Gastrocnemius medialis (tissue), 4 donors: ENCODE data around the gene STAMBP. TPM values are rescaled to one million over a fixed set of nuclear protein-coding genes. Genes with fewer than 3 reads are reported as not detected.

Source experiments
- ATAC-seq, 2 donors: fragments of 150-250 bp; one replicate each; pipeline ENCODE4 v1.9.1; 2016
- DNase-seq, 2 donors: peaks; one replicate each; pipeline ENCODE4 v3.0.0-alpha.2; 2019
- H3K27ac ChIP-seq, 4 donors: fragments of 200-600 bp; sonication (generic); 1 replicate in 1 of 4; 2 replicates in 3 of 4; pipeline ENCODE4 v1.5.1; 2016 to 2018; ENCODE audit warnings: mild to moderate bottlenecking in 2 of 4, moderate library complexity in 1 of 4
- H3K27me3 ChIP-seq, 3 donors: fragments of 200-600 bp; sonication (generic) in 2 of 3; 1 replicate in 1 of 3; 2 replicates in 2 of 3; pipeline versions ENCODE4 v1.5.1 to v1.6.0; 2016 to 2019; ENCODE audit warnings: mild to moderate bottlenecking in 1 of 3, moderate library complexity in 1 of 3
- H3K36me3 ChIP-seq, 2 donors: fragments of 200-600 bp; sonication (generic) in 1 of 2; one replicate each; pipeline ENCODE4 v1.5.1; 2017 to 2018
- H3K4me1 ChIP-seq, 2 donors: fragments of 200-600 bp; sonication (generic) in 1 of 2; one replicate each; pipeline ENCODE4 v1.5.1; 2016 to 2017; ENCODE audit warnings: mild to moderate bottlenecking in 2 of 2
- H3K4me3 ChIP-seq, 4 donors: fragments of 200-600 bp; sonication (generic) in 3 of 4; 1 replicate in 1 of 4; 2 replicates in 3 of 4; pipeline ENCODE4 v1.5.1; 2016 to 2019; ENCODE audit warnings: mild to moderate bottlenecking in 2 of 4
- H3K9me3 ChIP-seq, 3 donors: fragments of 200-600 bp; sonication (generic) in 2 of 3; 1 replicate in 1 of 3; 2 replicates in 2 of 3; pipeline ENCODE4 v1.5.1; 2016 to 2019
- CTCF ChIP-seq, 5 experiments: fragments of 450-650 bp in 3 of 5; fragments of 200-600 bp in 2 of 5; sonication (generic) in 2 of 5; IDR thresholded peaks in 4 of 5; conservative IDR thresholded peaks in 1 of 5; 1 replicate in 4 of 5; 2 replicates in 1 of 5; pipeline ENCODE4 v1.5.1; 2016 to 2019; ENCODE audit warnings: antibody characterized with exemption in 5 of 5, mild to moderate bottlenecking in 3 of 5, moderate library complexity in 3 of 5
- POLR2A ChIP-seq, 2 donors: fragments of 450-650 bp; IDR thresholded peaks; one replicate each; pipeline ENCODE4 v1.6.1; 2017; ENCODE audit warnings: antibody characterized with exemption in 2 of 2, mild to moderate bottlenecking in 2 of 2, moderate library complexity in 2 of 2
- in situ Hi-C, 4 donors: fragments of 200-750 bp; cut with MboI; loops; one replicate each; pipeline versions ENCODE4 v1.15.0 to v1.8.0; 2017; ENCODE audit warnings: low sequenced_read_pairs in 4 of 4
- intact Hi-C: fragments of 100-400 bp; cut with DNase I; formaldehyde crosslinking; loops from one replicate; pipeline ENCODE4 v1.15.1; 2023; ENCODE audit warnings: low total_unique reads
- total RNA-seq, 4 donors: library from RNA; depleted of rRNA; stranded (reverse); fragments of >200 nt; gene quantifications; one replicate each; pipeline versions ENCODE4 v1.1.0 to v1.2.3, GENCODE V29; 2016

STAMBP gene
- total RNA-seq, 4 donors from 2014 or later: 38.0 to 85.4 (median 67.1) TPM

GRCh38 chr2:73855526-73855925 lies 26.8 kb downstream of the STAMBP start:
- no peaks in the 10 kb centered on the region for H3K27me3 ChIP-seq
- TF ChIP-seq CTCF (IDR thresholded peaks at IDR 0.05 in 4 of 5, conservative IDR thresholded peaks at IDR 0.05 in 1 of 5) (no peak), POLR2A (IDR thresholded peaks at IDR 0.05) (no peak)
- no peak overlapping the region for H3K27ac ChIP-seq
- peaks cover 0 to 93% of the 10 kb centered on the region in 2 donors for H3K36me3 ChIP-seq
- H3K4me1 ChIP-seq: no peaks in the 10 kb centered on the region
- DNase-seq (no peak), ATAC-seq (no peak)
- no peak overlapping the region for H3K4me3 ChIP-seq
- intact Hi-C loops (no loop called here), in situ Hi-C loops (no loop called here)
- H3K9me3 ChIP-seq: no peaks in the 10 kb centered on the region

GRCh38 chr2:73856214-73856613 lies 27.5 kb downstream of the STAMBP start:
- ATAC-seq (no peak), DNase-seq (no peak)
- Histone ChIP-seq H3K27me3 (no peaks in the 10 kb centered on the region), H3K36me3 (peaks cover 0 to 93% of the 10 kb centered on the region in 2 donors), H3K4me1 (no peaks in the 10 kb centered on the region), H3K27ac (no peak overlapping the region), H3K4me3 (no peak overlapping the region), H3K9me3 (no peaks in the 10 kb centered on the region)
- no peak for TF ChIP-seq POLR2A (IDR thresholded peaks at IDR 0.05)
- TF ChIP-seq CTCF (IDR thresholded peaks at IDR 0.05 in 4 of 5, conservative IDR thresholded peaks at IDR 0.05 in 1 of 5): no peak
- intact Hi-C loops: no loop called here
- in situ Hi-C loops: no loop called here

- in situ Hi-C loops (no loop called here), intact Hi-C loops (no loop called here)
- no peak for DNase-seq
- Histone ChIP-seq H3K36me3 (peaks cover 0 to 94% of the 10 kb centered on the region in 2 donors), H3K4me3 (no peak overlapping the region), H3K9me3 (no peaks in the 10 kb centered on the region), H3K4me1 (no peaks in the 10 kb centered on the region), H3K27me3 (no peaks in the 10 kb centered on the region), H3K27ac (no peak overlapping the region)
- no peak for ATAC-seq
- TF ChIP-seq POLR2A (IDR thresholded peaks at IDR 0.05) (no peak), CTCF (IDR thresholded peaks at IDR 0.05 in 4 of 5, conservative IDR thresholded peaks at IDR 0.05 in 1 of 5) (no peak)
These were observed 31.2 kb downstream of the STAMBP start for GRCh38 chr2:73859721-73860586.

GRCh38 chr2:73862987-73863386 lies 34.2 kb downstream of the STAMBP start:
- TF ChIP-seq POLR2A (IDR thresholded peaks at IDR 0.05): no peak
- no peak for TF ChIP-seq CTCF (IDR thresholded peaks at IDR 0.05 in 4 of 5, conservative IDR thresholded peaks at IDR 0.05 in 1 of 5)
- ATAC-seq: no peak
- intact Hi-C loops: no loop called here
- H3K9me3 ChIP-seq: no peaks in the 10 kb centered on the region
- no peaks in the 10 kb centered on the region for H3K27me3 ChIP-seq
- no peaks in the 10 kb centered on the region for H3K4me1 ChIP-seq
- in situ Hi-C loops: no loop called here
- H3K4me3 ChIP-seq: no peak overlapping the region
- H3K27ac ChIP-seq: no peak overlapping the region
- peaks cover 0 to 92% of the 10 kb centered on the region in 2 donors for H3K36me3 ChIP-seq
- no peak for DNase-seq
